DOHH2 (cell line): ENCODE data around the gene SLC25A39.

Experiments
- EZH2phosphoT487 ChIP-seq: fragments of 200-600 bp; sonication (generic); IDR thresholded peaks from 2 replicates; pipeline ENCODE4 v1.6.1; 2017; ENCODE audit warnings: borderline replicate concordance, mild to moderate bottlenecking, antibody characterized with exemption, low read length, moderate library complexity, mixed read lengths
- TF ChIP-seq, protein P1 (sequence below): fragments of 200-600 bp; sonication (generic); IDR thresholded peaks from one replicate; pipeline ENCODE4 v1.5.1; 2014; ENCODE audit warnings: antibody characterized with exemption, mild to moderate bottlenecking, low read depth, low read length; ENCODE audit not compliant: poor library complexity, severe bottlenecking

DNA sequence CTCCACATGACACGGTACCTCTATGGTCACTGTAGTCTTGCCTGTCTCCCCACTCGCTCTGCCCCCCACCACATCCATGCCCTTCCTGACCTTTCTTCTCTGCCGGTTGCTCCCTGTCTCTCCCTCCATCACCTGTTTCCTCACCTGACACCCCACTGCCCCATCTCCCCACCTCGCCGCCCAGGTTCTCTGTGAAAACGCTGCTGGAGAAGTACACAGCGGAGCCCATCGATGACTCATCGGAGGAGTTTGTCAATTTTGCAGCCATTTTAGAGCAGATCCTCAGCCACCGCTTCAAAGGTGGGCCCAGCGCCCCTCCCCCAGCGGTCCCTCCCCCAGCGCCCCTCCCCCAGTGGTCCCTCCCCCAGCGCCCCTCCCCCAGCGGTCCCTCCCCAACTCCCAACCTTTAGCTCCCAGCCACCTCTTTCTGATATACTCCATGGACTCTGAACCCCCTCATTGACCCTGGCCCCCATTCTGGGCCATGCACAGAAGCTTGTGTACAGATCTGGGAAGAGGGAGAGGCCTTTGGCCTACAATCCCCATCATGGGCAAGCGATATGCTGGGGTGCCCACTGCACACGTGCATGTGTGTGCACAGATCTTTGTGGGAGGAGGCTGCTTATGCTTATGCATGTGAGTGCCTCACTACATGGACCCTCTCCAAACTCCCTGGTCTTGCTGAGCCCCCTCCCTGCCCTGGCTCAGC lies 12.1 kb downstream of the SLC25A39 start:
- TF ChIP-seq, protein P1, sequence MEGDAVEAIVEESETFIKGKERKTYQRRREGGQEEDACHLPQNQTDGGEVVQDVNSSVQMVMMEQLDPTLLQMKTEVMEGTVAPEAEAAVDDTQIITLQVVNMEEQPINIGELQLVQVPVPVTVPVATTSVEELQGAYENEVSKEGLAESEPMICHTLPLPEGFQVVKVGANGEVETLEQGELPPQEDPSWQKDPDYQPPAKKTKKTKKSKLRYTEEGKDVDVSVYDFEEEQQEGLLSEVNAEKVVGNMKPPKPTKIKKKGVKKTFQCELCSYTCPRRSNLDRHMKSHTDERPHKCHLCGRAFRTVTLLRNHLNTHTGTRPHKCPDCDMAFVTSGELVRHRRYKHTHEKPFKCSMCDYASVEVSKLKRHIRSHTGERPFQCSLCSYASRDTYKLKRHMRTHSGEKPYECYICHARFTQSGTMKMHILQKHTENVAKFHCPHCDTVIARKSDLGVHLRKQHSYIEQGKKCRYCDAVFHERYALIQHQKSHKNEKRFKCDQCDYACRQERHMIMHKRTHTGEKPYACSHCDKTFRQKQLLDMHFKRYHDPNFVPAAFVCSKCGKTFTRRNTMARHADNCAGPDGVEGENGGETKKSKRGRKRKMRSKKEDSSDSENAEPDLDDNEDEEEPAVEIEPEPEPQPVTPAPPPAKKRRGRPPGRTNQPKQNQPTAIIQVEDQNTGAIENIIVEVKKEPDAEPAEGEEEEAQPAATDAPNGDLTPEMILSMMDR: no peak
- no peak for TF ChIP-seq EZH2phosphoT487
